Lung (tissue), 16 donors: ENCODE data around the gene AGPAT3. TPM values are rescaled to one million over a fixed set of nuclear protein-coding genes. Genes with fewer than 3 reads are reported as not detected.

Experiments
- ATAC-seq: fragments of 200-7000 bp; cut with Tn5 transposase; one replicate; pipeline ENCODE4 v1.9.1; 2020; ENCODE audit warnings: moderate number of reproducible peaks; ENCODE audit not compliant: insufficient read depth, low FRiP score
- DNase-seq, 3 donors: peaks; one replicate each; pipeline ENCODE4 v3.0.0-alpha.2; 2013 to 2017
- H3K27ac ChIP-seq, 2 donors: one replicate each; pipeline ENCODE4 v1.5.1; 2013; ENCODE audit warnings: mild to moderate bottlenecking in 2 of 2, moderate library complexity in 2 of 2, control low read depth in 1 of 2, inconsistent platforms in 1 of 2, low read depth in 1 of 2, low read length in 1 of 2
- H3K27me3 ChIP-seq, 3 donors: one replicate each; pipeline ENCODE4 v1.5.1; 2013; ENCODE audit warnings: low read length in 2 of 3; ENCODE audit not compliant: control insufficient read depth in 3 of 3, insufficient read depth in 3 of 3
- H3K36me3 ChIP-seq, 4 donors: one replicate each; pipeline ENCODE4 v1.5.1; 2013; ENCODE audit warnings: low read length in 4 of 4, mild to moderate bottlenecking in 1 of 4, moderate library complexity in 1 of 4; ENCODE audit not compliant: control insufficient read depth in 4 of 4, insufficient read depth in 4 of 4
- H3K4me1 ChIP-seq, 5 donors: one replicate each; pipeline ENCODE4 v1.5.1; 2013; ENCODE audit warnings: low read length in 5 of 5, mild to moderate bottlenecking in 2 of 5, moderate library complexity in 1 of 5; ENCODE audit not compliant: control insufficient read depth in 5 of 5, insufficient read depth in 5 of 5
- H3K4me3 ChIP-seq: one replicate; pipeline ENCODE4 v1.5.1; 2013; ENCODE audit warnings: mild to moderate bottlenecking, control low read depth, moderate library complexity
- H3K9ac ChIP-seq, 2 donors: one replicate each; pipeline ENCODE4 v1.5.1; 2013; ENCODE audit warnings: low read length in 2 of 2, control low read depth in 1 of 2; ENCODE audit not compliant: insufficient read depth in 1 of 2
- H3K9me3 ChIP-seq, 4 donors: one replicate each; pipeline ENCODE4 v1.5.1; 2013; ENCODE audit warnings: low read length in 3 of 4, mild to moderate bottlenecking in 1 of 4, moderate library complexity in 1 of 4; ENCODE audit not compliant: control insufficient read depth in 4 of 4, insufficient read depth in 3 of 4
- CTCF ChIP-seq: IDR thresholded peaks from 2 replicates; pipeline ENCODE4 v1.5.1; 2012; ENCODE audit warnings: mild to moderate bottlenecking; ENCODE audit errors: control extremely low read depth, extremely low read depth
- WGBS, 2 donors: extraction: QIAGEN DNeasy Blood & Tissue Kit; methylation state at CpG; one replicate each; pipeline ENCODE4 v1.1.7; 2013; 5-methylcytosine and 5-hydroxymethylcytosine counted together
- long read RNA-seq, 5 donors: transcript quantifications; one replicate each; lab custom pipeline, GENCODE V29; 2026
- polyA plus RNA-seq, 2 donors: library from polyadenylated mRNA; stranded (reverse); fragments of 200-250 nt; gene quantifications; one replicate each; pipeline ENCODE4 v1.2.1, GENCODE V29; 2013
- total RNA-seq, 2 donors: library from RNA; depleted of rRNA in 1 of 2; stranded (reverse); fragments of >200 nt in 1 of 2; gene quantifications; one replicate each; pipeline ENCODE4 v1.2.1, GENCODE V29; 2014 to 2021
- donor health status: control.
- donor health status: control.
- donor health status: Bipolar disorder and iron deficiency.
- donor health status: healthy.
- donor health status: DM: yes; HTN: yes; CAD: no.

Gene AGPAT3, protein sequence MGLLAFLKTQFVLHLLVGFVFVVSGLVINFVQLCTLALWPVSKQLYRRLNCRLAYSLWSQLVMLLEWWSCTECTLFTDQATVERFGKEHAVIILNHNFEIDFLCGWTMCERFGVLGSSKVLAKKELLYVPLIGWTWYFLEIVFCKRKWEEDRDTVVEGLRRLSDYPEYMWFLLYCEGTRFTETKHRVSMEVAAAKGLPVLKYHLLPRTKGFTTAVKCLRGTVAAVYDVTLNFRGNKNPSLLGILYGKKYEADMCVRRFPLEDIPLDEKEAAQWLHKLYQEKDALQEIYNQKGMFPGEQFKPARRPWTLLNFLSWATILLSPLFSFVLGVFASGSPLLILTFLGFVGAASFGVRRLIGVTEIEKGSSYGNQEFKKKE
- 100 to 1,000 TPM in 1 of 2 donors, 10 to 100 TPM in 1; 40.2 to 120 TPM for total RNA-seq
- 10 to 100 TPM; 29.4 to 47.6 TPM for polyA plus RNA-seq
- long read RNA-seq, donor 1, full-length matches to known transcripts = 12 of 12 reads
- long read RNA-seq, donor 1, partial matches to known transcripts = 0 of 12 reads
- long read RNA-seq, donor 1, other reads (novel, unspliced or antisense) = 0 of 12 reads
- long read RNA-seq, donor 2, full-length matches to known transcripts = 5 of 5 reads
- long read RNA-seq, donor 2, partial matches to known transcripts = 0 of 5 reads
- long read RNA-seq, donor 2, other reads (novel, unspliced or antisense) = 0 of 5 reads
- long read RNA-seq, donor 3, full-length matches to known transcripts = 5 of 13 reads
- long read RNA-seq, donor 3, partial matches to known transcripts = 8 of 13 reads
- long read RNA-seq, donor 3, other reads (novel, unspliced or antisense) = 0 of 13 reads
- long read RNA-seq, donor 4, full-length matches to known transcripts = 4 of 4 reads
- long read RNA-seq, donor 4, partial matches to known transcripts = 0 of 4 reads
- long read RNA-seq, donor 4, other reads (novel, unspliced or antisense) = 0 of 4 reads
- long read RNA-seq, donor 5, full-length matches to known transcripts = 9 of 9 reads
- long read RNA-seq, donor 5, partial matches to known transcripts = 0 of 9 reads
- long read RNA-seq, donor 5, other reads (novel, unspliced or antisense) = 0 of 9 reads

GRCh38 chr21:43864962-43865539, at the start of gene AGPAT3:
Gene AGPAT3, plus strand, starts transcription at chr21:43865223. Its CDS starts 94,459 bp downstream, at chr21:43959682.
- DNase-seq = peak in 1 of 3 donors; percentile 37
- peak within 1 kb of the TSS; percentile 87 to 97 for H3K27ac ChIP-seq

GRCh38 chr21:43815991-43816390, 49.0 kb upstream of the AGPAT3 start:
- ATAC-seq (no peak), DNase-seq (no peak)
- no peaks in the 10 kb centered on the region for H3K27me3 ChIP-seq
- H3K4me3 ChIP-seq = no peak overlapping the region
- peaks cover 0 to 14% (median 6%) of the 10 kb centered on the region in 5 donors for H3K4me1 ChIP-seq
- 93 to 94% methylated on average over 14 to 15 of the region's 15 CpGs for WGBS, 2 donors
- H3K27ac ChIP-seq = no peak overlapping the region
- no peak overlapping the region for H3K9ac ChIP-seq
- TF ChIP-seq CTCF = no peak
- no peaks in the 10 kb centered on the region for H3K36me3 ChIP-seq
- H3K9me3 ChIP-seq = peaks cover 0 to 7% (median 1%) of the 10 kb centered on the region in 4 donors

More at GRCh38 chr21:43864962-43865539, at the start of gene AGPAT3:
- H3K9me3 ChIP-seq = no peaks in the 10 kb centered on the region
- H3K9ac ChIP-seq = peak within 1 kb of the TSS in 1 of 2 donors; percentile 26
- H3K27me3 ChIP-seq = no peaks in the 10 kb centered on the region
- peaks cover 0 to 24% (median 9%) of the 10 kb centered on the region in 5 donors for H3K4me1 ChIP-seq
- TF ChIP-seq CTCF = no peak
- H3K4me3 ChIP-seq = peak within 1 kb of the TSS; percentile 81
- WGBS, 2 donors = 0 to 1% methylated on average over 13 to 100 of the region's 102 CpGs
- ATAC-seq = peak; percentile 5
- peaks cover 0 to 8% (median 4%) of the 10 kb centered on the region in 4 donors for H3K36me3 ChIP-seq

DNA sequence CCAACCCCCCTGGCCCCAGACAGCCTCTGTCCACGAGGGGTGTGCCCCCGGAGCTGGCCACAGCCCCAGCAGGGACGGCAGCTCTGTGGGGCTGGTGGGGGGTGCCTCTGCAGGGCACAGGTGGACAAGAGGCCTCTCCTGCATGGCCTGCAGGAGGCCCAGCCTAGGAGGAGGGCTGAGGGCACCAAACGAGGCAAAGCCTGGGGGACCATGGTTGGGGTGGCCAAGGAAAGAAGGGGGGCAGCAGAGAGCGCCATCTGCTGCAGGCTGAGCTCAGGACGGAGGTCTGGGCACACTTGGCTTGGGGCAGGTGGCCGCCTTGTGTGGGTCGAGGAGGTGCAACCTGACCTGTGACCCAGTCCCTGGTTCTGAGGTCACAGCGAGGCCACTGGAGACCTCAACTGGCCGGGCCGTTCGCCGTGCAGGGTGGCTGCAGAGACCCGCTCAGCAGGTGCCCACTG, 48.4 kb upstream of the AGPAT3 start:
- H3K4me3 ChIP-seq = no peak overlapping the region

More for the DNA sequence above, 48.4 kb upstream of the AGPAT3 start:
- WGBS, 2 donors = 83 to 89% methylated on average over 14 of the region's 14 CpGs
- H3K9ac ChIP-seq = no peak overlapping the region
- no peak for TF ChIP-seq CTCF
- peaks cover 0 to 14% (median 6%) of the 10 kb centered on the region in 5 donors for H3K4me1 ChIP-seq
- no peak for DNase-seq
- H3K27me3 ChIP-seq = no peaks in the 10 kb centered on the region
- H3K36me3 ChIP-seq = no peaks in the 10 kb centered on the region
- peaks cover 0 to 7% (median 1%) of the 10 kb centered on the region in 4 donors for H3K9me3 ChIP-seq
- ATAC-seq = no peak
- H3K27ac ChIP-seq = no peak overlapping the region
